Upper lobe of right lung (tissue), 1 donor: ENCODE data around the gene CLEC17A. TPM values are rescaled to one million over a fixed set of nuclear protein-coding genes. Genes with fewer than 3 reads are reported as not detected.

Source experiments
- ATAC-seq: fragments of 200-7000 bp; cut with Tn5 transposase; one replicate; pipeline ENCODE4 v1.9.1; 2020; ENCODE audit warnings: mild to moderate bottlenecking, moderate library complexity
- DNase-seq: peaks from one replicate; pipeline ENCODE4 v3.0.0-alpha.2; 2020
- H3K27ac ChIP-seq: fragments of 200-600 bp; one replicate; pipeline ENCODE4 v1.8.0; 2022
- H3K27me3 ChIP-seq: fragments of 200-600 bp; one replicate; pipeline ENCODE4 v1.8.0; 2022; ENCODE audit warnings: mild to moderate bottlenecking
- H3K36me3 ChIP-seq: fragments of 200-600 bp; one replicate; pipeline ENCODE4 v1.8.0; 2022
- H3K4me1 ChIP-seq: fragments of 200-600 bp; one replicate; pipeline ENCODE4 v1.8.0; 2022
- H3K4me3 ChIP-seq: fragments of 200-600 bp; one replicate; pipeline ENCODE4 v1.8.0; 2022; ENCODE audit warnings: mild to moderate bottlenecking
- H3K9me3 ChIP-seq: fragments of 200-600 bp; one replicate; pipeline ENCODE4 v1.8.0; 2022
- intact Hi-C: fragments of 100-400 bp; cut with DNase I; formaldehyde crosslinking; loops from one replicate; pipeline ENCODE4 v1.11.0; 2022
- total RNA-seq: library from RNA; stranded (reverse); fragmentation: NEBNext Ultra II Directional; extraction: Animal tissue kit (Norgen Biotek cat#: 25700); gene quantifications from one replicate; pipeline ENCODE4 v1.2.1, GENCODE V29; 2021
- TF ChIP-seq, protein P1 (sequence below): fragments of 200-600 bp; IDR thresholded peaks from one replicate; pipeline ENCODE4 v1.8.0; 2022; ENCODE audit warnings: antibody characterized with exemption
- donor health status: DM: no; HTN: yes; CAD: no; lungs with severe emphysema.

The CLEC17A gene
- total RNA-seq, 1 donor from 2014 or later: not detected

DNA sequence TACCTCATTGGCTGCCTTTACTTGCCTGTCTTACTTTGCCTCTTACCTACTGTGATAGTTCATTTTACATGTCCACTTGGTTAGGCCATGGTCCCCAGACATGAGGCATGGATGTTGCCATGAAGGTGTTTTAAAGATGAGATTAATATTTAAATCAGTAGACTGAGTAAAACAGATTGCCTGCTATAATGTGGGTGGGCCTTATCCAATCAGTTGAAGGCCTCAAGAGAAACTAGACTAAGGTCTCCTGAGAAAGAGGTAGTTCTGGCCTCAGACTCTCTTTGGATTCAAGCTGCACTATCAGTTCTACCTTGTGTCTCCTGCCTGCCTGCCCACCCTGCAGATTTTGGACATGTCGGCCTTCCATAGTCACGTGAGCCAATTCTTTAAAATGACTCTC lies 65.6 kb downstream of the CLEC17A start:
- Histone ChIP-seq H3K27ac (no peak overlapping the region), H3K27me3 (no peaks in the 10 kb centered on the region), H3K36me3 (no peaks in the 10 kb centered on the region), H3K9me3 (no peaks in the 10 kb centered on the region), H3K4me3 (no peak overlapping the region), H3K4me1 (no peaks in the 10 kb centered on the region)
- ATAC-seq (no peak), DNase-seq (no peak)
- intact Hi-C loops: no loop called here
- TF ChIP-seq, protein P1, sequence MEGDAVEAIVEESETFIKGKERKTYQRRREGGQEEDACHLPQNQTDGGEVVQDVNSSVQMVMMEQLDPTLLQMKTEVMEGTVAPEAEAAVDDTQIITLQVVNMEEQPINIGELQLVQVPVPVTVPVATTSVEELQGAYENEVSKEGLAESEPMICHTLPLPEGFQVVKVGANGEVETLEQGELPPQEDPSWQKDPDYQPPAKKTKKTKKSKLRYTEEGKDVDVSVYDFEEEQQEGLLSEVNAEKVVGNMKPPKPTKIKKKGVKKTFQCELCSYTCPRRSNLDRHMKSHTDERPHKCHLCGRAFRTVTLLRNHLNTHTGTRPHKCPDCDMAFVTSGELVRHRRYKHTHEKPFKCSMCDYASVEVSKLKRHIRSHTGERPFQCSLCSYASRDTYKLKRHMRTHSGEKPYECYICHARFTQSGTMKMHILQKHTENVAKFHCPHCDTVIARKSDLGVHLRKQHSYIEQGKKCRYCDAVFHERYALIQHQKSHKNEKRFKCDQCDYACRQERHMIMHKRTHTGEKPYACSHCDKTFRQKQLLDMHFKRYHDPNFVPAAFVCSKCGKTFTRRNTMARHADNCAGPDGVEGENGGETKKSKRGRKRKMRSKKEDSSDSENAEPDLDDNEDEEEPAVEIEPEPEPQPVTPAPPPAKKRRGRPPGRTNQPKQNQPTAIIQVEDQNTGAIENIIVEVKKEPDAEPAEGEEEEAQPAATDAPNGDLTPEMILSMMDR: no peak

DNA sequence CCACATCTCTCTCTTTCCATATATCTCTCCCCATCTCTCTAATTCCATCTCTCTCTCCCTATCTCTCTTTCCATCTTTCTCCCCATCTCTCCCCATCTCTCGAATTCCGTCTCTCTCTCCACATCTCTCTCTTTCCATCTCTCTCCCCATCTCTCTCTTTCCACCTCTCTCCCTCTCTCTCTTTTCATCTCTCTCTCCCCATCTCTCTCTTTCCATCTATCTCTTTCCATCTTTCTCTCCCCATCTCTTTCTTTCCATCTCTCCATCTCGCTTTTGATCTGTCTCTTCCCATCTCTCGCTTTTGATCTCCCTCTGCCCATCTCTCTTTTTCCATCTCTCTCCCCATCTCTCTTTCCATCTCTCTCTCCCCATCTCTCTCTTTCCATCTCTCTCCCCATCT lies 66.1 kb downstream of the CLEC17A start:
- H3K4me1 ChIP-seq: no peaks in the 10 kb centered on the region
- DNase-seq: no peak
- no peak overlapping the region for H3K27ac ChIP-seq
- no peak for ATAC-seq
- H3K27me3 ChIP-seq: no peaks in the 10 kb centered on the region
- H3K36me3 ChIP-seq: no peaks in the 10 kb centered on the region
- no peak overlapping the region for H3K4me3 ChIP-seq
- TF ChIP-seq, protein P1: no peak
- no peaks in the 10 kb centered on the region for H3K9me3 ChIP-seq
- intact Hi-C loops: no loop called here

DNA sequence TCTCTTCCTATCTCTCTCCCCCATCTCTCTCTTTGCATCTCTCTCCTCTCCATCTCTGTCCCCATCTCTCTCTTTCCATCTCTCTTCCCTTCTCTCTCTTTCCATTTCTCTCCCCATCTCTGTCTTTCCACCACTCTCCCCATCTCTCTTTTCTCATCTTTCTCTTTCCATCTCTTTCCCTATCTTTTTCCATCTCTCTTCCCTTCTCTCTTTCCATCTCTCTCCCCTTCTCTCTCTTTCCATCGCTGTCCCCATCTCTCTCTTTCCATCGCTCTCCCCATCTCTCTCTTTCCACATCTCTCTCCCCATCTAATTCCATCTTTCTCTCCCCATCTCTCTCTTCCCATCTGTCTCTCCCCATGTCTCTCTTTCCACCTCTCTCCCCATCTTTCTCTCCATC lies 67.3 kb downstream of the CLEC17A start:
- H3K27me3 ChIP-seq: no peaks in the 10 kb centered on the region
- H3K36me3 ChIP-seq: no peaks in the 10 kb centered on the region
- H3K4me1 ChIP-seq: no peaks in the 10 kb centered on the region
- ATAC-seq: no peak
- TF ChIP-seq, protein P1: no peak
- no peak overlapping the region for H3K27ac ChIP-seq
- no peaks in the 10 kb centered on the region for H3K9me3 ChIP-seq
- no peak for DNase-seq
- no peak overlapping the region for H3K4me3 ChIP-seq
- intact Hi-C loops: no loop called here

DNA sequence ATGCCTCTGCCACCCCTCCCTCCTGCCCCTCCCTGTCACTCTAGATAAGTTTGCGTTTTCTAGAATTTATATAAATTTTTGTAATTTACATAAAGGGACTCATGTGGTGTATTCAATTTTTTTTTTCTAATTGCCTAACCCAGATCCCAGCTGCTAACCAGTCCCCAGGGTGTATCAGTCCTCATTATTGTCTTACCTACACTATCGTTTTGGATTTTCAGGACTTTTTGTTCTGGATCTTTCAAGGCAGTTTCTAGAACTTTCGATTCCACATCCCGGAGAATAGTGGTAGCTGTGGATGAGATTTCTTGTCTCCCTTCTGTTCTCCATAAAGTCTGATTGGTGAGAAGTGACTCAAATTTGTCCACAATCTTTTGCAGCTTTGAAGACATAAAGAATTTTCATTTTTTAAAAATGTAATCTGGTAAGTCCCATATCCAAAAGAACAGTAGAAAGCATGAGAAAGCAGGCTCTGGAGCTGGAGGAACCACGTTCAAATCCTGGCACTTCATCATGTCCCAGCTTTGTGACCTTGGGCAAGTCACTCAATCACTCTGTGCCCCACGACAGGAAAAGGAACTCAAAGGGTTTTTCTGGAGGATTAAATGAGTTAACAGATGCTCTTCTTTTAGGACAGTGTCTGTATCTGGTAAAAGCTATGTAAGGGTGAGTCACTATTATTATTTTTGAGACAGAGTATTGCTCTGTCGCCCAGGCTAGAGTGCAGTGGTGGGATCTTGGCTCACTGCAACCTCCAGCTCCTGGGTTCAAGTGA lies 72.1 kb downstream of the CLEC17A start:
- Histone ChIP-seq H3K9me3 (no peaks in the 10 kb centered on the region), H3K4me3 (no peak overlapping the region), H3K36me3 (no peaks in the 10 kb centered on the region), H3K27me3 (no peaks in the 10 kb centered on the region), H3K27ac (no peak overlapping the region), H3K4me1 (no peaks in the 10 kb centered on the region)
- TF ChIP-seq, protein P1: no peak
- no peak for ATAC-seq
- no peak for DNase-seq
- intact Hi-C loops: no loop called here

DNA sequence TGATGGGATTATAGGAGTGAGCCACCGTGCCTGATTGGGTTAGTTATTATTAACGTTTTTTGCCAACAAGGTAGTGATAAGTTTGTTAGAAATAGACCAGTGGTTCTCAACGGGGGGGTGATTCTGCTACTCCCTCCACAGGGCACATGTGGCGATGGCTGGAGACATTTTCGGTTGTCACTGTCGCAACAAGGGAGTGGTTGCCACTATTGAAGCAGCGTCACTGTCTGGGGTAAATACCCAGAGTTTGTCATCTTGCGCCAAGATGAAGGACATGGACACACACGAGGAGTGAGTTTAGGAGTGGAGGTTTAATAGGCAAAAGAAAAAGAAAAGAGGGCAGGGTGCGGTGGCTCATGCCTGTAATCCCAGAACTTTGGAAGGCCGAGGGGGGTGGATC lies 72.8 kb downstream of the CLEC17A start:
- H3K27me3 ChIP-seq: no peaks in the 10 kb centered on the region
- TF ChIP-seq, protein P1: no peak
- H3K4me1 ChIP-seq: no peaks in the 10 kb centered on the region
- H3K9me3 ChIP-seq: no peaks in the 10 kb centered on the region
- H3K36me3 ChIP-seq: no peaks in the 10 kb centered on the region
- DNase-seq (no peak), ATAC-seq (no peak)
- H3K27ac ChIP-seq: no peak overlapping the region
- no peak overlapping the region for H3K4me3 ChIP-seq
- intact Hi-C loops: no loop called here
